K562 (cell line): ENCODE data around the gene RPP21.

Experiments used
- ARHGAP35 ChIP-seq: fragments of 450-650 bp; IDR thresholded peaks from 2 replicates; pipeline ENCODE4 v1.6.1; 2018; ENCODE audit not compliant: partially characterized antibody
- ATF2 ChIP-seq: sonication (generic); formaldehyde crosslinking; IDR thresholded peaks from 2 replicates; pipeline ENCODE4 v1.8.1; 2022; ENCODE audit warnings: missing genetic modification reagents
- CHD7 ChIP-seq: fragments of 200-600 bp; sonication (generic); IDR thresholded peaks from one replicate; pipeline ENCODE4 v1.6.1; 2012; ENCODE audit warnings: mild to moderate bottlenecking, low read depth, low read length, inconsistent platforms
- FOS ChIP-seq: IDR thresholded peaks from 3 replicates; pipeline ENCODE4 v1.6.1; 2011; ENCODE audit not compliant: insufficient read length; ENCODE audit errors: extremely low read depth
- HDAC6 ChIP-seq: IDR thresholded peaks from 2 replicates; pipeline ENCODE4 v1.6.1; 2012; ENCODE audit warnings: low read depth, mild to moderate bottlenecking, control low read depth, inconsistent platforms, low read length, moderate library complexity
- HSF4 ChIP-seq: fragments of 250-450 bp; sonication (Bioruptor Pico); IDR thresholded peaks from 2 replicates; pipeline ENCODE4 v2.1.2; 2022; ENCODE audit warnings: mild to moderate bottlenecking, moderate library complexity, borderline replicate concordance
- KAT7 ChIP-seq: sonication (generic); formaldehyde crosslinking; IDR thresholded peaks from 2 replicates; pipeline ENCODE4 v1.8.0; 2022; ENCODE audit warnings: missing genetic modification reagents, mild to moderate bottlenecking, borderline replicate concordance
- MCM2 ChIP-seq: fragments of 450-650 bp; IDR thresholded peaks from 2 replicates; pipeline ENCODE4 v1.6.1; 2017; ENCODE audit warnings: low read depth, mild to moderate bottlenecking
- ZNF77 ChIP-seq: fragments of 250-450 bp; sonication (Bioruptor Pico); IDR thresholded peaks from 2 replicates; pipeline ENCODE4 v1.5.0; 2020

GRCh38 chr6:30327232-30327746 lies 17.7 kb upstream of the RPP21 start:
- TF ChIP-seq ZNF77, result no peak
- no peak for TF ChIP-seq ATF2 (CRISPR knock-in tag)
- no peak for TF ChIP-seq CHD7
- no peak for TF ChIP-seq KAT7 (CRISPR knock-in tag)
- no peak for TF ChIP-seq FOS
- no peak for TF ChIP-seq HSF4
- TF ChIP-seq HDAC6, result no peak
- no peak for TF ChIP-seq ARHGAP35
- no peak for TF ChIP-seq MCM2
